GM12878 (cell line): ENCODE measurements around the gene GPSM1.

Experiments used
- CTCF ChIP-seq, 3 experiments: IDR thresholded peaks in 2 of 3; conservative IDR thresholded peaks in 1 of 3; 2 replicates each; pipeline ENCODE4 v1.5.1; 2011; ENCODE audit warnings: low read depth in 3 of 3, low read length in 3 of 3, mild to moderate bottlenecking in 3 of 3, control low read depth in 2 of 3, moderate library complexity in 2 of 3, inconsistent platforms in 1 of 3, mixed read lengths in 1 of 3; ENCODE audit not compliant: control insufficient read depth in 2 of 3, insufficient read depth in 1 of 3; ENCODE audit errors: extremely low read depth in 1 of 3
- E2F8 ChIP-seq: fragments of 450-650 bp; IDR thresholded peaks from 2 replicates; pipeline ENCODE4 v1.6.1; 2018; ENCODE audit warnings: mild to moderate bottlenecking, low read depth, moderate library complexity; ENCODE audit not compliant: partially characterized antibody
- E4F1 ChIP-seq: fragments of 450-650 bp; IDR thresholded peaks from 2 replicates; pipeline ENCODE4 v1.6.1; 2018; ENCODE audit warnings: borderline replicate concordance, mild to moderate bottlenecking; ENCODE audit not compliant: partially characterized antibody
- MAX ChIP-seq: IDR thresholded peaks from 2 replicates; pipeline ENCODE4 v1.6.1; 2012; ENCODE audit warnings: low read depth, low read length, improper control_type of control experiment
- NFYB ChIP-seq: IDR thresholded peaks from 2 replicates; pipeline ENCODE4 v1.6.1; 2011; ENCODE audit warnings: low read depth, mild to moderate bottlenecking, low read length, improper control_type of control experiment, moderate library complexity; ENCODE audit not compliant: insufficient read depth
- POLR2A ChIP-seq: IDR thresholded peaks from 2 replicates; pipeline ENCODE4 v1.6.1; 2011; ENCODE audit warnings: low read depth, mild to moderate bottlenecking, low read length
- SUZ12 ChIP-seq: fragments of 200-600 bp; sonication (generic); IDR thresholded peaks from one replicate; pipeline ENCODE4 v1.6.1; 2018; ENCODE audit warnings: antibody characterized with exemption, mild to moderate bottlenecking; ENCODE audit not compliant: unreplicated experiment

GRCh38 chr9:136318776-136319241 lies 8.5 kb upstream of the GPSM1 start:
- TF ChIP-seq SUZ12 (no peak), E2F8 (no peak), E4F1 (no peak), CTCF (IDR thresholded peaks at IDR 0.05 in 2 of 3, conservative IDR thresholded peaks at IDR 0.05 in 1 of 3; ENCODE audit: control insufficient read depth in 2 of 3, extremely low read depth in 1 of 3, insufficient read depth in 1 of 3, low read depth in 3 of 3, low read length in 3 of 3) (no peak), MAX (no peak), NFYB (no peak), POLR2A (no peak)
